HG02763 (cell line): ENCODE measurements around the gene SLIT1.

ENCODE experiments used
- ATAC-seq: cut with Tn5 transposase; IDR thresholded peaks from one replicate; pipeline ENCODE4 v1.9.1; 2021; ENCODE audit warnings: mild to moderate bottlenecking, moderate library complexity; ENCODE audit not compliant: unreplicated experiment

SLIT1 gene

GRCh38 chr10:97029271-97029670, 156.5 kb downstream of the SLIT1 start:
- ATAC-seq: no peak

GRCh38 chr10:97028832-97029178, 157.0 kb downstream of the SLIT1 start:
- ATAC-seq: no peak

GRCh38 chr10:97028126-97028831, 157.5 kb downstream of the SLIT1 start:
- ATAC-seq: no peak

- ATAC-seq: no peak
These were observed 160.0 kb downstream of the SLIT1 start for GRCh38 chr10:97025613-97026242.

- ATAC-seq: no peak
These were observed 161.3 kb downstream of the SLIT1 start for GRCh38 chr10:97024168-97025073.

GRCh38 chr10:97023401-97024167, 162.2 kb downstream of the SLIT1 start:
- ATAC-seq: no peak

GRCh38 chr10:97022616-97023015, 163.1 kb downstream of the SLIT1 start:
- no peak for ATAC-seq

- ATAC-seq: no peak
These were observed 165.0 kb downstream of the SLIT1 start for GRCh38 chr10:97020452-97021400.

GRCh38 chr10:97019213-97019844, 166.4 kb downstream of the SLIT1 start:
- no peak for ATAC-seq

- ATAC-seq: no peak
These were observed 167.2 kb downstream of the SLIT1 start for GRCh38 chr10:97018251-97019212.

GRCh38 chr10:97017474-97017903, 168.3 kb downstream of the SLIT1 start:
- ATAC-seq: no peak

GRCh38 chr10:97016728-97017473, 168.9 kb downstream of the SLIT1 start:
- ATAC-seq: peak; percentile 67

- ATAC-seq: no peak
These were observed 170.5 kb downstream of the SLIT1 start for GRCh38 chr10:97015240-97015639.

GRCh38 chr10:97013983-97014382, 171.8 kb downstream of the SLIT1 start:
- no peak for ATAC-seq

GRCh38 chr10:97013568-97013967, 172.2 kb downstream of the SLIT1 start:
- ATAC-seq: no peak

- no peak for ATAC-seq
These were observed 173.3 kb downstream of the SLIT1 start for GRCh38 chr10:97012470-97012869.

GRCh38 chr10:97011397-97011796, 174.4 kb downstream of the SLIT1 start:
- no peak for ATAC-seq
